H1 (cell line): ENCODE data around the gene RUVBL1. TPM values are rescaled to one million over a fixed set of nuclear protein-coding genes. Genes with fewer than 3 reads are reported as not detected.

Experiments
- CTCF ChIA-PET: fragments of 300-600 bp; sonication (Branson Sonifier 250); formaldehyde crosslinking; loops from one replicate; lab custom pipeline; 2021; ENCODE audit not compliant: partially characterized antibody; lab: Charles Lee
- POLR2A ChIA-PET: fragments of 300-600 bp; sonication (Branson Sonifier 250); formaldehyde crosslinking; loops from one replicate; lab custom pipeline; 2021; ENCODE audit warnings: inconsistent platforms; ENCODE audit not compliant: partially characterized antibody; lab: Charles Lee
- DNase-seq, 2 experiments: peaks; one replicate each; pipeline versions ENCODE4 v3.0.0 to v3.0.0-alpha.2; 2010 to 2022; ENCODE audit warnings: low spot score in 2 of 2, low read depth in 1 of 2, mixed read lengths in 1 of 2
- FAIRE-seq: peaks from 2 replicates; lab custom pipeline; 2011; peaks lifted over from hg19 to GRCh38; lab: Jason Lieb, UNC
- H2AFZ ChIP-seq: 2 replicates; pipeline ENCODE4 v1.8.1; 2012; ENCODE audit warnings: low read length, inconsistent platforms
- H2AK5ac ChIP-seq: 2 replicates; pipeline ENCODE4 v1.6.1; 2013; ENCODE audit warnings: low read depth, low read length
- H2BK120ac ChIP-seq: replicated peaks from 2 replicates; pipeline ENCODE3; 2013; ENCODE audit warnings: low read depth, low read length, inconsistent platforms
- H2BK12ac ChIP-seq: 2 replicates; pipeline ENCODE4 v1.6.1; 2013; ENCODE audit warnings: low read depth, low read length
- H2BK15ac ChIP-seq: 2 replicates; pipeline ENCODE4 v1.6.1; 2013; ENCODE audit warnings: low read length
- H2BK20ac ChIP-seq: 2 replicates; pipeline ENCODE4 v1.6.1; 2013; ENCODE audit warnings: low read length
- H2BK5ac ChIP-seq: 2 replicates; pipeline ENCODE4 v1.6.1; 2013; ENCODE audit warnings: low read depth, low read length
- H3K14ac ChIP-seq: 2 replicates; pipeline ENCODE4 v1.6.1; 2013; ENCODE audit warnings: inconsistent platforms; ENCODE audit not compliant: insufficient read length
- H3K18ac ChIP-seq: 2 replicates; pipeline ENCODE4 v1.6.1; 2013; ENCODE audit warnings: low read length; ENCODE audit errors: extremely low read depth
- H3K23ac ChIP-seq: 2 replicates; pipeline ENCODE4 v1.6.1; 2013; ENCODE audit warnings: inconsistent platforms; ENCODE audit not compliant: insufficient read length
- H3K23me2 ChIP-seq: 2 replicates; pipeline ENCODE4 v1.6.1; 2013; ENCODE audit warnings: low read depth, low read length
- H3K27ac ChIP-seq: 2 replicates; pipeline ENCODE4 v1.6.1; 2011; ENCODE audit warnings: low read depth, low read length, inconsistent platforms
- H3K27me3 ChIP-seq, 4 experiments: replicated peaks in 1 of 4; 1 replicate in 1 of 4; 2 replicates in 3 of 4; pipeline versions ENCODE4 v1.6.1 to v1.8.1; 2011 to 2013; ENCODE audit warnings: low read length in 3 of 4, mild to moderate bottlenecking in 3 of 4, inconsistent platforms in 2 of 4, mixed read lengths in 2 of 4, moderate library complexity in 1 of 4; ENCODE audit not compliant: control insufficient read depth in 3 of 4, insufficient read depth in 3 of 4; ENCODE audit errors: extremely low read depth in 1 of 4
- H3K36me3 ChIP-seq, 4 experiments: 2 replicates each; pipeline versions ENCODE4 v1.6.1 to v1.8.1; 2011 to 2013; ENCODE audit warnings: mild to moderate bottlenecking in 4 of 4, low read length in 3 of 4, moderate library complexity in 2 of 4, control low read depth in 1 of 4, inconsistent platforms in 1 of 4; ENCODE audit not compliant: insufficient read depth in 4 of 4, control insufficient read depth in 2 of 4
- H3K4ac ChIP-seq: replicated peaks from 2 replicates; pipeline ENCODE3; 2013; ENCODE audit warnings: low read length, low read depth, mixed read lengths, inconsistent platforms; ENCODE audit not compliant: insufficient read length
- H3K4me1 ChIP-seq, 4 experiments: replicated peaks in 1 of 4; 1 replicate in 1 of 4; 2 replicates in 3 of 4; pipeline versions ENCODE4 v1.6.1 to v1.8.1; 2011 to 2013; ENCODE audit warnings: low read length in 3 of 4, inconsistent platforms in 2 of 4, mixed read lengths in 1 of 4; ENCODE audit not compliant: insufficient read depth in 4 of 4, control insufficient read depth in 3 of 4
- H3K4me2 ChIP-seq, 2 experiments: 2 replicates each; pipeline versions ENCODE4 v1.6.1 to v1.8.1; 2011 to 2013; ENCODE audit warnings: low read depth in 2 of 2, low read length in 2 of 2, control low read depth in 1 of 2, inconsistent platforms in 1 of 2, mild to moderate bottlenecking in 1 of 2; ENCODE audit not compliant: insufficient read depth in 1 of 2
- H3K4me3 ChIP-seq, 4 experiments: fragments of 200-600, 300-600 bp in 1 of 4; sonication (generic), shearing (Covaris generic), sonication (Bioruptor Twin) in 1 of 4; 2 replicates each; pipeline versions ENCODE4 v1.5.1 to v1.8.1; 2011 to 2016; ENCODE audit warnings: low read length in 4 of 4, low read depth in 3 of 4, control low read depth in 2 of 4, inconsistent platforms in 2 of 4, mild to moderate bottlenecking in 2 of 4, mixed read lengths in 1 of 4, moderate library complexity in 1 of 4; ENCODE audit not compliant: insufficient read depth in 2 of 4; ENCODE audit errors: extremely low read depth in 1 of 4
- H3K56ac ChIP-seq: replicated peaks from 2 replicates; pipeline ENCODE3; 2013; ENCODE audit warnings: low read depth, mild to moderate bottlenecking, mixed read lengths, low read length, inconsistent platforms; ENCODE audit not compliant: insufficient read length
- H3K79me1 ChIP-seq: 2 replicates; pipeline ENCODE4 v1.6.1; 2013; ENCODE audit warnings: low read depth, low read length, control low read depth
- H3K79me2 ChIP-seq, 2 experiments: 2 replicates each; pipeline versions ENCODE4 v1.6.1 to v1.8.1; 2012 to 2013; ENCODE audit warnings: low read length in 2 of 2, mild to moderate bottlenecking in 2 of 2, inconsistent platforms in 1 of 2; ENCODE audit not compliant: insufficient read depth in 2 of 2, control insufficient read depth in 1 of 2
- H3K9ac ChIP-seq, 4 experiments: replicated peaks in 1 of 4; 1 replicate in 1 of 4; 2 replicates in 3 of 4; pipeline versions ENCODE4 v1.6.1 to v1.8.1; 2011 to 2013; ENCODE audit warnings: low read depth in 3 of 4, low read length in 3 of 4, control low read depth in 2 of 4, mild to moderate bottlenecking in 2 of 4, moderate library complexity in 2 of 4, inconsistent platforms in 1 of 4; ENCODE audit errors: extremely low read depth in 1 of 4
- H3K9me3 ChIP-seq, 2 experiments: 2 replicates each; pipeline versions ENCODE4 v1.6.1 to v1.8.1; 2012 to 2013; ENCODE audit warnings: mild to moderate bottlenecking in 2 of 2, moderate library complexity in 2 of 2, control low read depth in 1 of 2, inconsistent platforms in 1 of 2, low read depth in 1 of 2, low read length in 1 of 2, mixed read lengths in 1 of 2; ENCODE audit not compliant: insufficient read depth in 2 of 2
- H4K20me1 ChIP-seq, 2 experiments: replicated peaks in 1 of 2; 2 replicates each; pipeline versions ENCODE3 to v1.8.1; 2011 to 2013; ENCODE audit warnings: inconsistent platforms in 2 of 2, low read length in 2 of 2, mild to moderate bottlenecking in 1 of 2; ENCODE audit not compliant: insufficient read depth in 2 of 2, control insufficient read depth in 1 of 2
- H4K5ac ChIP-seq: 2 replicates; pipeline ENCODE4 v1.6.1; 2013; ENCODE audit warnings: low read length, low read depth, mixed read lengths, inconsistent platforms; ENCODE audit not compliant: insufficient read length
- H4K8ac ChIP-seq: 2 replicates; pipeline ENCODE4 v1.8.0; 2013; ENCODE audit warnings: mild to moderate bottlenecking, moderate library complexity, low read length, inconsistent platforms; ENCODE audit not compliant: insufficient read depth; ENCODE audit errors: extremely low read depth
- H4K91ac ChIP-seq: replicated peaks from 2 replicates; pipeline ENCODE3; 2013; ENCODE audit warnings: low read length, mixed read lengths, inconsistent platforms; ENCODE audit not compliant: insufficient read length
- ASH2L ChIP-seq: fragments of 200-600, 300-600 bp; sonication (generic); IDR thresholded peaks from one replicate; pipeline ENCODE4 v1.7.1; 2017; ENCODE audit warnings: low read length
- E2F6 ChIP-seq: IDR thresholded peaks from 2 replicates; pipeline ENCODE4 v1.6.1; 2012; ENCODE audit warnings: inconsistent platforms
- GABPA ChIP-seq: IDR thresholded peaks from 2 replicates; pipeline ENCODE4 v1.6.1; 2011; ENCODE audit warnings: mild to moderate bottlenecking, low read length, moderate library complexity, borderline replicate concordance; ENCODE audit not compliant: insufficient read depth
- HDAC6 ChIP-seq: IDR thresholded peaks from one replicate; pipeline ENCODE4 v1.7.1; 2012; ENCODE audit warnings: low read depth, mild to moderate bottlenecking, inconsistent platforms, low read length, moderate library complexity
- MAFK ChIP-seq: IDR thresholded peaks from 2 replicates; pipeline ENCODE4 v1.6.1; 2012; ENCODE audit warnings: low read depth, mild to moderate bottlenecking, improper control_type of control experiment, low read length
- PHF8 ChIP-seq: fragments of 200-600 bp; sonication (generic); conservative IDR thresholded peaks from 2 replicates; pipeline ENCODE4 v1.7.1; 2012; ENCODE audit warnings: low read depth, mild to moderate bottlenecking, inconsistent platforms, low read length, moderate library complexity
- POU5F1 ChIP-seq: IDR thresholded peaks from 2 replicates; pipeline ENCODE4 v1.6.1; 2011; ENCODE audit warnings: low read depth, mild to moderate bottlenecking, low read length, moderate library complexity
- RXRA ChIP-seq: IDR thresholded peaks from 2 replicates; pipeline ENCODE4 v1.6.1; 2011; ENCODE audit warnings: low read depth, mild to moderate bottlenecking, low read length, moderate library complexity; ENCODE audit not compliant: insufficient read depth
- SRF ChIP-seq: IDR thresholded peaks from 2 replicates; pipeline ENCODE4 v1.6.1; 2011; ENCODE audit warnings: mild to moderate bottlenecking, low read depth, low read length, moderate library complexity
- WGBS, 2 experiments: shearing (Covaris generic) in 1 of 2; methylation state at CpG; one replicate each; pipeline versions ENCODE4 v1.1.6 to v1.1.7; 2013 to 2015; ENCODE audit warnings: low lambda C conversion rate in 2 of 2, mixed read lengths in 2 of 2, inconsistent platforms in 1 of 2, low coverage in 1 of 2, missing lambda C conversion rate in 1 of 2; ENCODE audit not compliant: insufficient replicate concordance in 2 of 2, insufficient coverage in 1 of 2, insufficient read length in 1 of 2; ENCODE audit errors: extremely low coverage in 1 of 2, missing lambda C conversion rate in 1 of 2; 5-methylcytosine and 5-hydroxymethylcytosine counted together
- polyA plus RNA-seq, 7 experiments: library from polyadenylated mRNA; depleted of rRNA in 3 of 7; stranded (reverse) in 5 of 7; unstranded in 2 of 7; fragments of >200 nt in 5 of 7; fragments of 200-250 nt in 2 of 7; gene quantifications; 1 replicate in 5 of 7; 2 replicates in 1 of 7; 4 replicates in 1 of 7; pipeline versions ENCODE4 v1.2.1 to v1.2.3, GENCODE V29; 2011 to 2013; ENCODE audit warnings: missing spikeins in 2 of 7, mixed read lengths in 2 of 7
- total RNA-seq: library from RNA; stranded (reverse); fragmentation: NEBNext Ultra II Directional; extraction: Animal tissue kit (Norgen Biotek cat#: 25700); gene quantifications from 2 replicates; pipeline ENCODE4 v1.2.1, GENCODE V29; 2021

The RUVBL1 gene
- total and polyA plus RNA-seq, 2 of the 8 experiments (the other 6 are each of a cell fraction or from before 2014, with no cell fraction given), result 112 to 135 TPM

DNA sequence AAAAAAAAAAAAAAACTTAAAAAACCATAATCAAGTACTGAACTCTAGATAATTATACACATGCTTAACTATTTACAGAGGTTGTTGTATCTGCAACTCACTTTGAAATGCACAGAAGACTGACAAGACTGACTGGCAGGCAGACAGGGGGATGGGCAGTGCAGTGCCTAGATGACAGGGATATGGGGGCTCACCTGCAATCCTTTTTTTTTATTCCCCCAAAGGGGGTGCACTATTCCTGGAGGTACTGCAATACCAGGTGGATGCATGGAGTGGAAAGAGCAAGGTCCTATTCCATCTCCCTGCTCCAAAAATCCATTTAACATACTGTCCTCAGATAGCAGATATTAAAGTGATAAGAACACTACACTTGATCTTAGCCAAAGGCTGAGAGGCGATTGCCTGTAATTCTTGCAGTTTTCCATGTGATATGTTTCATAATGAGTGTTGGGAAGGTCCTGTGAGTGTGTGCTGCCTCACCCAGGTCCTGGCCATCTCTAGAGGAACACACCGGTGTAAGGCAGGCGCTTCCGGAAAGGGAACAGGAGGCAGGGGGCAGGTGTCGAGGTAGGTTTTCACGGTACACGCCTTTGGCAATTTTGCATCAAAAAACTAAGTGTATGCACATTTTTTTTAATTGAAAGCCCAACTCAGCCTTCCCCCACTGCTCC lies 48.6 kb downstream of the RUVBL1 start:
- ChIA-PET POLR2A (interaction anchor here (0.6 to 1.5 kb wide), 2 partner anchors 9 to 302 kb away, joined by 3 to 5 read pairs; no protein-coding TSS in a partner anchor), CTCF (interaction anchor here (0.6 to 3.1 kb wide), 6 partner anchors 8 to 81 kb away, joined by 3 to 11 read pairs (median 6); partner anchors contain the start of gene RUVBL1)
- no peak overlapping the region for H2BK120ac ChIP-seq
- peaks cover 17 to 30% of the 10 kb centered on the region in 2 experiments for H4K20me1 ChIP-seq
- H2BK12ac ChIP-seq, result no peak overlapping the region
- no peak for FAIRE-seq
- peaks cover 0 to 9% (median 4%) of the 10 kb centered on the region in 4 experiments; a peak in 5 of 7 replicates for H3K27me3 ChIP-seq
- peaks cover 9% of the 10 kb centered on the region; the same call in 1 of the 2 replicates for H3K23me2 ChIP-seq
- no peaks in the 10 kb centered on the region for H3K9me3 ChIP-seq
- peaks cover 4% of the 10 kb centered on the region; the same call in 1 of the 2 replicates for H3K79me1 ChIP-seq
- H3K4me3 ChIP-seq, result peak overlapping the region; percentile 45 to 62 (median 54)
- H3K9ac ChIP-seq, result peak overlapping the region in 1 of 4 experiments; percentile 40; a peak in 2 of 7 replicates
- 0 out of 2 replicates have a peak, but pooled peaks have one; percentile 29 for TF ChIP-seq E2F6
- TF ChIP-seq HDAC6, result no peak
- no peak for TF ChIP-seq GABPA
- no peak for TF ChIP-seq ASH2L
- TF ChIP-seq POU5F1, result no peak
- TF ChIP-seq PHF8, result 0 out of 2 replicates have a peak, but pooled peaks have one; percentile 25
- no peak for TF ChIP-seq RXRA
- no peak for TF ChIP-seq MAFK
- TF ChIP-seq SRF, result no peak
- peak overlapping the region; percentile 71; the same call in 1 of the 2 replicates for H2AFZ ChIP-seq
- no peak overlapping the region for H3K4ac ChIP-seq
- peak overlapping the region; percentile 85 to 87 for H3K4me2 ChIP-seq
- WGBS, 2 experiments, result 17% methylated on average over 7 of the region's 7 CpGs; no CpG with 5 or more reads in 1 of the 2 experiments
- H2BK15ac ChIP-seq, result no peak overlapping the region
- H3K14ac ChIP-seq, result no peak overlapping the region
- H3K23ac ChIP-seq, result no peak overlapping the region
- H3K27ac ChIP-seq, result no peak overlapping the region
- peaks cover 9 to 35% (median 19%) of the 10 kb centered on the region in 4 experiments for H3K36me3 ChIP-seq
- no peak for DNase-seq
- no peaks in the 10 kb centered on the region for H3K79me2 ChIP-seq
- H4K8ac ChIP-seq, result no peak overlapping the region
- no peak overlapping the region for H4K91ac ChIP-seq
- no peak overlapping the region for H2BK20ac ChIP-seq
- H3K18ac ChIP-seq, result peak overlapping the region; percentile 78; the same call in 1 of the 2 replicates
- H3K56ac ChIP-seq, result no peak overlapping the region
- peaks cover 5 to 22% (median 14%) of the 10 kb centered on the region in 4 experiments for H3K4me1 ChIP-seq
- H2BK5ac ChIP-seq, result 0 out of 2 replicates have a peak overlapping the region, but pooled peaks have one; percentile 28
- H4K5ac ChIP-seq, result peak overlapping the region; percentile 10
- no peak overlapping the region for H2AK5ac ChIP-seq
